Neural progenitor cell (in vitro differentiated cells): ENCODE measurements around the gene SEC24A.

Experiments used
- EZH2 ChIP-seq: fragments of 200-600 bp; sonication (generic); IDR thresholded peaks from 2 replicates; pipeline ENCODE4 v1.6.1; 2017; ENCODE audit warnings: antibody characterized with exemption, mild to moderate bottlenecking, moderate library complexity
- EZH2phosphoT487 ChIP-seq: fragments of 200-600 bp; sonication (generic); IDR thresholded peaks from 2 replicates; pipeline ENCODE4 v1.6.1; 2017; ENCODE audit warnings: antibody characterized with exemption
- TF ChIP-seq, protein P1 (sequence below): fragments of 200-600 bp; sonication (generic); IDR thresholded peaks from 2 replicates; pipeline ENCODE4 v1.5.1; 2017; ENCODE audit warnings: antibody characterized with exemption, mild to moderate bottlenecking

DNA sequence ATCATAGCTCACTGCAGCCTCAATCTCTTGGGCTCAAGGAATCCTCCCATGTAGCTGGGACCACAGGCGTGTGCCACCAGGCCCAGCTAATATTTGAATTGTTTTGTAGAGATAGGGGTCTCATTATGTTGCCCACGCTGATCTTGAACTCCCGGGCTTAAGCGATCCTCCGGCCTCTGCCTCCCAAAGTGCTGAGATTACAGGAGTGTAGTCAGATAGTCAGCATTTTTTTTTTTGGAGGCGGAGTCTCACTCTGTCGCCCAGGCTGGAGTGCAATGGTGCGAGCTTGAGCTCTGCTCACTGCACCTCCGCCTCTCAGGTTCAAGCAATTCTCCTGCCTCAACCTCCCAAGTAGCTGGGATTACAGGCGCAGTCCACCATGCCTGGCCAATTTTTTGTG is 14.4 kb upstream of the SEC24A start:
- no peak for TF ChIP-seq EZH2
- TF ChIP-seq, protein P1, sequence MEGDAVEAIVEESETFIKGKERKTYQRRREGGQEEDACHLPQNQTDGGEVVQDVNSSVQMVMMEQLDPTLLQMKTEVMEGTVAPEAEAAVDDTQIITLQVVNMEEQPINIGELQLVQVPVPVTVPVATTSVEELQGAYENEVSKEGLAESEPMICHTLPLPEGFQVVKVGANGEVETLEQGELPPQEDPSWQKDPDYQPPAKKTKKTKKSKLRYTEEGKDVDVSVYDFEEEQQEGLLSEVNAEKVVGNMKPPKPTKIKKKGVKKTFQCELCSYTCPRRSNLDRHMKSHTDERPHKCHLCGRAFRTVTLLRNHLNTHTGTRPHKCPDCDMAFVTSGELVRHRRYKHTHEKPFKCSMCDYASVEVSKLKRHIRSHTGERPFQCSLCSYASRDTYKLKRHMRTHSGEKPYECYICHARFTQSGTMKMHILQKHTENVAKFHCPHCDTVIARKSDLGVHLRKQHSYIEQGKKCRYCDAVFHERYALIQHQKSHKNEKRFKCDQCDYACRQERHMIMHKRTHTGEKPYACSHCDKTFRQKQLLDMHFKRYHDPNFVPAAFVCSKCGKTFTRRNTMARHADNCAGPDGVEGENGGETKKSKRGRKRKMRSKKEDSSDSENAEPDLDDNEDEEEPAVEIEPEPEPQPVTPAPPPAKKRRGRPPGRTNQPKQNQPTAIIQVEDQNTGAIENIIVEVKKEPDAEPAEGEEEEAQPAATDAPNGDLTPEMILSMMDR = no peak
- no peak for TF ChIP-seq EZH2phosphoT487
